ENCODE measurements around the gene ANK2.

ANK2 gene

GRCh38 chr4:113248320-113248719, 198.9 kb downstream of the ANK2 start:
- no peak overlapping the region for H3K4me3 ChIP-seq (ENCODE audit: low read length)
- DNase-seq (ENCODE audit: low read depth, low spot score) = no peak

- DNase-seq (ENCODE audit: low read depth, low spot score) = no peak
Measured at GRCh38 chr4:113255628-113256027, 206.2 kb downstream of the ANK2 start.

GRCh38 chr4:113256946-113257345, 207.5 kb downstream of the ANK2 start:
- DNase-seq (ENCODE audit: low read depth, low spot score) = no peak
- no peak overlapping the region for H3K4me3 ChIP-seq (ENCODE audit: low read length)

More at GRCh38 chr4:113255628-113256027, 206.2 kb downstream of the ANK2 start:
- no peak overlapping the region for H3K4me3 ChIP-seq (ENCODE audit: low read length)

DNA sequence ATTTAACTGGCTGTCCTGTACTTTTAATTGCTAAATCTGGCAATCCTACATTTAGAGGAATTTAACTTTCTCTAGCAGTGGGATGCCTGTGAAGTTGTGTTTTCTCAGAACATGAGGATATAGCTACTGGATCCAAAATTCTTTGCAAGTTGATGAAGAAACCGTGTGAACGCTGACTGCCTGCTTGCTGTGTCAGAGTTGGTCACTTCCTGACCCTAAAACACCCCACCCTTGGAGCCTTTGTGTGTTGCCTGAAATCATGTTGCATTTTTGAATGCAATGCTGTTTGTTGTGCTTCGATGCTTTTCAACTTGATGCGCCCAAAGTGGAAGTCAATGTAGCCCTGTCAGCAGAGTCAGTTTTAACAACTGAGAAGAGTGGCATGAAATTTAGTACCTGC, 211.2 kb downstream of the ANK2 start:
- no peak overlapping the region for H3K4me3 ChIP-seq (ENCODE audit: low read length)
- no peak for DNase-seq (ENCODE audit: low read depth, low spot score)

- no peak overlapping the region for H3K4me3 ChIP-seq (ENCODE audit: low read length)
- no peak for DNase-seq (ENCODE audit: low read depth, low spot score)
Measured at GRCh38 chr4:113263274-113263673, 213.8 kb downstream of the ANK2 start.

DNA sequence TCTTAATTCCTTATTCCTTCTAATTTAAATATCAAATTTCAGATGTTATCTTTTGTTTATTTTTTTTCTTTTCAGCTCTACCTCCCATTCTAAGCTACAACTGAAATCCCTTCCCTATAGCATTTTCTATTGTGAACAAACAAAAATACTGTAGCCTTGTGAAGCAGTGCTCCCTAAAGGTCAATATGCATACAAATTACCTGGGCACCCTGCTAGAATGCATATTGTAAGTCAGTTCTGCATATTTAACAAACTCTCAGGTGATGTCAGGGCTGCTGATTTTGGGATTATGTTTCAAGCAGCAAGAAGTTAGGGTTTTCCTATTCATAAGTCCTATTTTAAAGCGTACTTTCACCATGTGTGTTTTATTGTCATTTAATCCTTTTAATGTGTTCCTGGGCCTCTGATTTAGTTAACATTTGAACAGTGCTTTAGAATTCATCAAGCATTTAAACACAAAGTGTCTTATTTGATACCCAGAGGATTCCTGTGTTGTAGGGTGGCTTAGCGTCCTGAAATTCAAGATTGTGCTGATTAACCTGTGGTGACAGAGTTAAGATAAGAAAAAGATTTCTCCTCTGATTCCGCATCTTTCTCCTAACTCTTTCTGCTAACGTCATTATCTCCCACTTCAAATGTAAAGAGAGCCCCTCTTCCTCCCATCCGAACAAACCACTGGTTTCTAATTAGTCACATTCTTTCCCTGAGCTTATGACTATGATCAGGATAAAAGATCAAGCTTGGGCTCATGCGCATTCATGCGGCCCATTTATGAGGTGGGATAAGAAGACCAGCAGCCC, 221.3 kb downstream of the ANK2 start:
- no peak for DNase-seq (ENCODE audit: low read depth, low spot score)

DNA sequence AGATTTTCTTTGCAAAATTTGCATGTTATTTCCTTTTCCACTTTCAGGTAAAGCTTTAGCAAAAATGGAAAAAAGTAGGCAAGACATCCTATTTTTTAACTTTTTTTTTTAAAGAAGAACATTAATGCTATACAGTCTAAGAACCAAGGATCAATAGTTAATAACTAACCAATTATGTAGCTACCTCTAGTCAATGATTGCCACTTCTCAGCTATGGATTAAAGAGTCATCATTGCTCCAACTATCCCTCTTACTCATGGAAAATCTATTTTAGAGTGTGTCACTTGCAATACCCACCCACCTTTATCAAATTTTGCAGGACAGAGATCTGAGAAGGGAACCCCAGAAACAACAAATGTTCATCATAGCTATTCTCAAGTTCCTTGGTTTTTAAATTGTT, 223.1 kb downstream of the ANK2 start:
- DNase-seq (ENCODE audit: low read depth, low spot score) = no peak
- no peak overlapping the region for H3K4me3 ChIP-seq (ENCODE audit: low read length)

More for the DNA sequence above, 221.3 kb downstream of the ANK2 start:
- H3K4me3 ChIP-seq (ENCODE audit: low read length) = no peak overlapping the region

DNA sequence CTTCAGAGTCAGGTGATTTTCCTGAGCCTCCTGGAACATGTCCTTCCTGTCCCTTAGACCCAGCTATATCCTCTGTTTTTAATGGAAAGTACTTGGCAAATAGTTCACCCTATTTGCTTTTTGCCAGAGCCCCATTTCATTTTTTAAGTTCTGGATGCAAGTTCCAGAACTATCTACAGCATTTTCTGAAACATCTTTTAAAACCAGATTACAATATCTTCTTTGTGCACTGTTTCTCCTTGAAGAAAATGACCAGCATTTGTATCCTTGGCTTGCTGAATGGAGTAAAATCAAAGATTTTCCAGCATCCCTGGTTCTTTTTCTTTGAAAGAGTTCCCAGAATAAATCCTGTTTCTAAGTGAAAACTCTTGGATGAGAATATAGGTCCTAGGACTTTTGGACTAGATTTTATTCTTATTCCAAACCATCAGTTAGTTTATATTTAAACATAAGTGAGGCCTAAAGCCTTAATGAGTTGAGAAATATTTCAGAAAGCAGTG, 224.3 kb downstream of the ANK2 start:
- H3K4me3 ChIP-seq (ENCODE audit: low read length) = no peak overlapping the region
- no peak for DNase-seq (ENCODE audit: low read depth, low spot score)

GRCh38 chr4:113276464-113277170, 227.2 kb downstream of the ANK2 start:
- DNase-seq (ENCODE audit: low read depth, low spot score) = no peak
- no peak overlapping the region for H3K4me3 ChIP-seq (ENCODE audit: low read length)

DNA sequence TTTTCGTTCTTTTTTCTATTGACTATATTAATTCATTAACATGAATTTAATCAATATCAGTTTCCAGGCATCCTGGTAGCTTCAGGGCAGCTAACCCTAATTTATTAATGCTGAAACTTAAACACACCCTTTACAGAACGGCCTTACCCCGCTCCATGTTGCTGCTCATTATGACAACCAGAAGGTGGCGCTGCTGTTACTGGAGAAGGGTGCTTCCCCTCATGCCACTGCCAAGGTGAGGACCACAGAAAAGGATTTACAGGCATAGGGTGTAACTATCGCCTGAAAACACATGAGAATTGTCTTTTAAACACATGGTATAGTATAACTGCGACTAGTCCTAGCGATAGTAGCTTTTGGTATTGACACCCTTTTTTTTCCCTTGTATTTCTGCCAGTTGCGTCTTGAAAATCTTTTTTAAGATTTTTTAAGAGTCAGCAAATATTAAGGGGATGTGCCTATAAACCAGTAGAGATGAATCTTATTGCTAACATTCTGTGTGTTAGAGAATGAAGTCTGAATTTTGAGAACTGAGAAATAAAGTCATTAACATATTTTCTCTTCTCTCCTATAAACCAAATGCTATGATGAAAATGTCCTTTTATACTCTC, 229.0 kb downstream of the ANK2 start:
- H3K4me3 ChIP-seq (ENCODE audit: low read length) = no peak overlapping the region
- peak; percentile 67 for DNase-seq (ENCODE audit: low read depth, low spot score)

DNA sequence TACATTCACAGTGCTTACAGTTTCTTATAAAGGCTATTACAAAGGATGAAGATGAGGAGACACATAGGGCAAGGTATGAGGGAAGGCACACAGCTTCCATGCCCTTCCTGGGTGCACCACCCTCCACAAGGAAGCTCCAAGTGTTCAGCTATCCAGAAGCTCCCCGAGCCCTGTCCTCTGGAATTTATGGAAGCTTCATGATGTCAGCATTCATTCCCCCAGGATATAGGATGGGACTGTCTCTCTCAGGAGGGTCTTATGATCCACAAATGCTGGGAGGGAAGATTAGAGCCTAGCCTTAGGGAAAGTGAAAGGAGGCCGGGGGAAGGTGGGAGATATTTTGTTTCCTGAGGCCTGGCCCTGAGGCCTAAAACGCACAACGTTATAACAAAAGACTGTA, 236.0 kb downstream of the ANK2 start:
- DNase-seq (ENCODE audit: low read depth, low spot score) = no peak
- no peak overlapping the region for H3K4me3 ChIP-seq (ENCODE audit: low read length)

GRCh38 chr4:113288257-113288656, 238.8 kb downstream of the ANK2 start:
- DNase-seq (ENCODE audit: low read depth, low spot score) = no peak
- H3K4me3 ChIP-seq (ENCODE audit: low read length) = no peak overlapping the region

- DNase-seq (ENCODE audit: low read depth, low spot score) = no peak
- no peak overlapping the region for H3K4me3 ChIP-seq (ENCODE audit: low read length)
Measured at GRCh38 chr4:113288696-113289095, 239.2 kb downstream of the ANK2 start.

GRCh38 chr4:113289766-113290165, 240.3 kb downstream of the ANK2 start:
- DNase-seq (ENCODE audit: low read depth, low spot score) = no peak
- no peak overlapping the region for H3K4me3 ChIP-seq (ENCODE audit: low read length)

- no peak for DNase-seq (ENCODE audit: low read depth, low spot score)
Measured at GRCh38 chr4:113290666-113291065, 241.2 kb downstream of the ANK2 start.

GRCh38 chr4:113292371-113293042, 243.1 kb downstream of the ANK2 start:
- no peak for DNase-seq (ENCODE audit: low read depth, low spot score)
- H3K4me3 ChIP-seq (ENCODE audit: low read length) = no peak overlapping the region

More at GRCh38 chr4:113290666-113291065, 241.2 kb downstream of the ANK2 start:
- H3K4me3 ChIP-seq (ENCODE audit: low read length) = no peak overlapping the region

- no peak overlapping the region for H3K4me3 ChIP-seq (ENCODE audit: low read length)
- no peak for DNase-seq (ENCODE audit: low read depth, low spot score)
Measured at GRCh38 chr4:113293043-113293560, 243.6 kb downstream of the ANK2 start.

- H3K4me3 ChIP-seq (ENCODE audit: low read length) = no peak overlapping the region
- DNase-seq (ENCODE audit: low read depth, low spot score) = no peak
Measured at GRCh38 chr4:113293674-113294073, 244.2 kb downstream of the ANK2 start.

DNA sequence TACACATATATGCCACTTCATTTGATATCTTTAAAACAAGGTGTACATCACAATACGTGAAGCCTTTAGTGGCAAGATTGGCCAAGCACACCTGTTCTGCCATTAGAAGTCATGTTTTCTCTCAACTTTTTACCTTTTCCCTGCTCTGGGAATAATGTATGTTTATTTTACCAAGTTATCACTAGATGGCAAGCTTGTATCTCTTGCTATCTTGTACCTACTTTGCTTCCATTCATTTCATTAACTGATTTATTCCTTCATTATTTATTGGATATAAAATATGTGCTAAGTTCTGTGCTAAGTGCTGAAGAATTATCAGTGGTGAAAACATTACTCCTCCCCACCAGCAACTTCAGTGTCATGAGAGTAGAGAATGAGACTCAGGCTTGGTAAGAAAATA, 245.5 kb downstream of the ANK2 start:
- DNase-seq (ENCODE audit: low read depth, low spot score) = no peak
- H3K4me3 ChIP-seq (ENCODE audit: low read length) = no peak overlapping the region

Measured in Jurkat, Clone E6-1 (cell line).